HTERT RPE-1 (cell line): Measurements from ENCODE around the gene PXN.

Experiments used
- in situ Hi-C: fragments of 300-500 bp; cut with MboI; formaldehyde crosslinking; loops from 4 replicates; pipeline ENCODE4 v1.14.3; 2020; ENCODE audit warnings: low sequenced_read_pairs

The PXN gene

GRCh38 chr12:120265473-120266179 is at the start of gene PXN:
TSS of gene PXN (minus strand) at chr12:120265730. CDS start at chr12:120265629, 101 bp downstream.
- in situ Hi-C loops: no loop called here

- in situ Hi-C loops: no loop called here
Measured at GRCh38 chr12:120314220-120314619, 48.7 kb upstream of the PXN start.

GRCh38 chr12:120301962-120302815 is 36.7 kb upstream of the PXN start, which contains the start of gene SIRT4:
TSS of gene SIRT4 (plus strand) at chr12:120302321. CDS start at chr12:120303562, 1,241 bp downstream.
- in situ Hi-C loops: no loop called here

GRCh38 chr12:120292661-120293531 is 27.4 kb upstream of the PXN start, which contains the start of gene RNU4-1:
TSS of gene RNU4-1 (minus strand) at chr12:120293237.
- in situ Hi-C loops: no loop called here

GRCh38 chr12:120292411-120292660 is 26.8 kb upstream of the PXN start:
- in situ Hi-C loops: no loop called here

- in situ Hi-C loops: no loop called here
Measured at GRCh38 chr12:120290609-120291305, 25.2 kb upstream of the PXN start.

GRCh38 chr12:120287491-120287890 is 22.0 kb upstream of the PXN start:
- in situ Hi-C loops: no loop called here

GRCh38 chr12:120286768-120287490 is 21.4 kb upstream of the PXN start:
- in situ Hi-C loops: no loop called here

- in situ Hi-C loops: no loop called here
Measured at GRCh38 chr12:120284381-120284780, 18.9 kb upstream of the PXN start.

- in situ Hi-C loops: no loop called here
Measured at GRCh38 chr12:120283318-120283717, 17.8 kb upstream of the PXN start.

- in situ Hi-C loops: no loop called here
Measured at GRCh38 chr12:120278137-120279069, 12.9 kb upstream of the PXN start.

GRCh38 chr12:120276734-120277133 is 11.2 kb upstream of the PXN start:
- in situ Hi-C loops: no loop called here

GRCh38 chr12:120267736-120268135 is 2.2 kb upstream of the PXN start:
- in situ Hi-C loops: no loop called here

- in situ Hi-C loops: no loop called here
Measured at GRCh38 chr12:120266180-120266870, 795 bp upstream of the PXN start.

GRCh38 chr12:120264904-120265472 is 542 bp downstream of the PXN start:
- in situ Hi-C loops: no loop called here

GRCh38 chr12:120264086-120264903 is 1.2 kb downstream of the PXN start:
- in situ Hi-C loops: no loop called here

GRCh38 chr12:120263748-120264085 is 1.8 kb downstream of the PXN start:
- in situ Hi-C loops: no loop called here
